PFSK-1 (cell line): ENCODE measurements around the gene AKT1.

Source experiments
- FOXP2 ChIP-seq: optimal IDR thresholded peaks from 2 replicates; pipeline ENCODE3; 2011; ENCODE audit warnings: borderline replicate concordance, control low read depth, inconsistent platforms; ENCODE audit not compliant: insufficient read depth; ENCODE audit errors: extremely low read length, extremely low read depth
- POLR2AphosphoS5 ChIP-seq: IDR thresholded peaks from 2 replicates; pipeline ENCODE4 v1.6.1; 2012; ENCODE audit warnings: low read depth, mild to moderate bottlenecking, control low read depth, low read length, moderate library complexity
- REST ChIP-seq, 2 experiments: IDR thresholded peaks; 2 replicates each; pipeline versions ENCODE4 v1.6.1 to v1.8.0; 2011 to 2012; ENCODE audit warnings: low read depth in 2 of 2, low read length in 2 of 2, control low read depth in 1 of 2, inconsistent platforms in 1 of 2, mild to moderate bottlenecking in 1 of 2, moderate library complexity in 1 of 2; ENCODE audit not compliant: insufficient read depth in 1 of 2
- SIN3A ChIP-seq: IDR thresholded peaks from 2 replicates; pipeline ENCODE4 v1.6.1; 2012; ENCODE audit warnings: mild to moderate bottlenecking, low read length, moderate library complexity, borderline replicate concordance; ENCODE audit not compliant: insufficient read depth
- TAF1 ChIP-seq: IDR thresholded peaks from 2 replicates; pipeline ENCODE4 v1.6.1; 2012; ENCODE audit warnings: low read length, control low read depth, borderline replicate concordance; ENCODE audit not compliant: insufficient read depth

The AKT1 gene

GRCh38 chr14:104776481-104776880 lies 19.1 kb downstream of the AKT1 start:
- TF ChIP-seq FOXP2 (no peak), REST (IDR thresholded peaks at IDR 0.05; ENCODE audit: insufficient read depth in 1 of 2, low read depth in 2 of 2, low read length in 2 of 2) (no peak), TAF1 (no peak), SIN3A (no peak), POLR2AphosphoS5 (no peak)

GRCh38 chr14:104775073-104775489 lies 20.5 kb downstream of the AKT1 start:
- TF ChIP-seq REST (IDR thresholded peaks at IDR 0.05; ENCODE audit: insufficient read depth in 1 of 2, low read depth in 2 of 2, low read length in 2 of 2), result no peak
- TF ChIP-seq TAF1, result no peak
- no peak for TF ChIP-seq FOXP2
- TF ChIP-seq POLR2AphosphoS5, result no peak
- no peak for TF ChIP-seq SIN3A

DNA sequence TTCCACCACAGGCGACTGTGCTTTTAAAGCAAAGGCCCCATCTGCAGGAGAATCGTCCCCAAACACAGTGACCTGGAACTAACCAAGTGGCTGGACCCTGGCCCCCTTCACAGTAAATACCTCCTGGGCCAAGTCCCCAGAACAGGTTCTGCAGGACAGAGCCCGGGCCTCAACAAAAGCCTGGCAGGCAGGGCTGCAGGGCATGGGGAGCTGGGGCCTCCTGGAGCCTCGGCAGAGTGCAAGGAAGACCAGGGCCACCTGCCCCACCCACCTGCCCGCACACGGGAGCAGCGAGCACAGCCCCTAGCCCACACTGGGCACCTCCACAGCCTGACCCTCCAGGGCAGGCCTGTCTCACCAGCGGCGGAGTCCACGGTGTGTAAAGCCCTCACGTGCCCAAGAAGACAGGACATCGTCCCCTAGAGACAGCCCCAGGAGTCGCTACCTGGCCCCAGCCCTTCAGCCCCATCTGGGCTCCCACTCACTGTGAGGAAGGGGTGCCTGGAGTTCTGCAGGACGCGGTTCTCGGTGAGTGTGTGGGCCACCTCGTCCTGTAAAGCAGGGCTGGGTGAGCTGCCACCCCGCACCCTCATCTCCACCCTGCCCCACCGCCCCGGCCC lies 21.0 kb downstream of the AKT1 start:
- TF ChIP-seq POLR2AphosphoS5 (no peak), REST (IDR thresholded peaks at IDR 0.05; ENCODE audit: insufficient read depth in 1 of 2, low read depth in 2 of 2, low read length in 2 of 2) (no peak), SIN3A (no peak), TAF1 (no peak), FOXP2 (no peak)

- no peak for TF ChIP-seq SIN3A
- no peak for TF ChIP-seq POLR2AphosphoS5
- no peak for TF ChIP-seq TAF1
- TF ChIP-seq FOXP2, result no peak
- no peak for TF ChIP-seq REST (IDR thresholded peaks at IDR 0.05; ENCODE audit: insufficient read depth in 1 of 2, low read depth in 2 of 2, low read length in 2 of 2)
Observed at GRCh38 chr14:104773505-104774452, 21.8 kb downstream of the AKT1 start.
